Measurements from ENCODE around the gene SERTAD4. TPM values are rescaled to one million over a fixed set of nuclear protein-coding genes. Genes with fewer than 3 reads are reported as not detected.

The SERTAD4 gene
- total and polyA plus RNA-seq, 7 experiments from 2014 or later = not detected

DNA sequence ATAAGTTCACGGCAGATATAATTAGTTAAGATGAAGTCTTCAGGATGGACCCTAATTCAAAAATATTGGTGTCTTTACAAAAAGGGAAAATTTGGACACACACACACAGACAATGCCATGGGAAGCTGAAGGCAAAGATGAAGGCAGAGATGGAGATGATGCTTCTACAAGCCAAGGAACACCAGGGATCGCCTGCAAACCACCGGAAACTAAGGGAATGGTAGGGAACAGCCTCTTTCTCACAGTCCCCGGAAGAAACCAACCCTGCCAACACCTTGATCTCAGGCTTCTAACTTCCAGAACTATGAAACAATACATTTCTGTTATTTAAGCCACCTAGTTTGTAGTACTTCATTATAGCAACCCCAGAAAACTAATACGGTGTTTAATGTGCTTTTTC lies 15.1 kb upstream of the SERTAD4 start:
- ATAC-seq = no peak
- ChIA-PET CTCF (no interaction called here), POLR2A (no interaction called here)
- no peaks in the 10 kb centered on the region for H3K4me1 ChIP-seq (ENCODE audit: control insufficient read depth in 2 of 2, insufficient read depth in 2 of 2, low read length in 2 of 2)
- Mint-ChIP-seq H3K27me3 (peaks cover 16 to 40% (median 25%) of the 10 kb centered on the region in 5 donors), H3K9me3 (peaks cover 0 to 4% (median 0%) of the 10 kb centered on the region in 11 donors), H3K4me3 (no peak overlapping the region), H3K36me3 (no peaks in the 10 kb centered on the region), H3K4me1 (no peaks in the 10 kb centered on the region), H3K27ac (no peak overlapping the region)
- H3K4me3 ChIP-seq (ENCODE audit: low read length) = no peak overlapping the region
- intact Hi-C loops (cut with micrococcal nuclease) = no loop called here
- H3K27ac ChIP-seq (ENCODE audit: low read depth, low read length) = no peak overlapping the region
- no peaks in the 10 kb centered on the region for H3K36me3 ChIP-seq (ENCODE audit: control insufficient read depth in 2 of 3, insufficient read depth in 3 of 3, low read length in 3 of 3)
- H3K9me3 ChIP-seq (ENCODE audit: control insufficient read depth in 2 of 3, low read length in 3 of 3) = no peaks in the 10 kb centered on the region
- no peak for DNase-seq
- H3K27me3 ChIP-seq (ENCODE audit: control insufficient read depth in 2 of 2, insufficient read depth in 2 of 2, low read length in 2 of 2) = no peaks in the 10 kb centered on the region

DNA sequence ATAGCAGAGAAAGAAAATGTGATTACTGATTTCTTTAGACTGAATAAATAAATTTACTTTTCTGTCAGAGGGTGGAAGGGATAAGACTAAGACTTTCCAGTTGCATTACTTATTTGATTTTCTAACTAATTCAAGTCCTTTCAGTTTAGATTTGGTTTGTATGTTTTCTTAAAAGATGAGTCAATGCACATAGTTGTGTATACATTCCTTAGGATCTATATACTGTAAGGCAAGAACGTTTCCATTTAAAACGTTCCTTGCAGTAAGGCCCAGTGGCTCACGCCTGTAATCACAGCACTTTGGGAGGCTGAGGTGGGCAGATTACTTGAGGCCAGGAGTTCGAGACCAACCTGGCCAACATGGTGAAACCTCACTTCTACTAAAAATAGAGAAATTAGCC lies 14.5 kb upstream of the SERTAD4 start:
- H3K36me3 ChIP-seq (ENCODE audit: control insufficient read depth in 2 of 3, insufficient read depth in 3 of 3, low read length in 3 of 3) = no peaks in the 10 kb centered on the region
- ATAC-seq (no peak), DNase-seq (no peak)
- no peak overlapping the region for H3K4me3 ChIP-seq (ENCODE audit: low read length)
- Mint-ChIP-seq H3K27me3 (peaks cover 17 to 45% (median 25%) of the 10 kb centered on the region in 5 donors), H3K4me1 (no peaks in the 10 kb centered on the region), H3K4me3 (no peak overlapping the region), H3K27ac (no peak overlapping the region), H3K9me3 (peaks cover 0 to 4% (median 0%) of the 10 kb centered on the region in 11 donors), H3K36me3 (no peaks in the 10 kb centered on the region)
- ChIA-PET CTCF (no interaction called here), POLR2A (no interaction called here)
- H3K9me3 ChIP-seq (ENCODE audit: control insufficient read depth in 2 of 3, low read length in 3 of 3) = no peaks in the 10 kb centered on the region
- H3K27me3 ChIP-seq (ENCODE audit: control insufficient read depth in 2 of 2, insufficient read depth in 2 of 2, low read length in 2 of 2) = no peaks in the 10 kb centered on the region
- intact Hi-C loops (cut with micrococcal nuclease) = no loop called here
- no peaks in the 10 kb centered on the region for H3K4me1 ChIP-seq (ENCODE audit: control insufficient read depth in 2 of 2, insufficient read depth in 2 of 2, low read length in 2 of 2)
- no peak overlapping the region for H3K27ac ChIP-seq (ENCODE audit: low read depth, low read length)

GRCh38 chr1:210222340-210223006 lies 10.1 kb upstream of the SERTAD4 start:
- ATAC-seq (no peak), DNase-seq (no peak)
- Histone ChIP-seq H3K36me3 (ENCODE audit: control insufficient read depth in 2 of 3, insufficient read depth in 3 of 3, low read length in 3 of 3) (no peaks in the 10 kb centered on the region), H3K4me3 (ENCODE audit: low read length) (no peak overlapping the region), H3K9me3 (ENCODE audit: control insufficient read depth in 2 of 3, low read length in 3 of 3) (no peaks in the 10 kb centered on the region), H3K27me3 (ENCODE audit: control insufficient read depth in 2 of 2, insufficient read depth in 2 of 2, low read length in 2 of 2) (no peaks in the 10 kb centered on the region), H3K4me1 (ENCODE audit: control insufficient read depth in 2 of 2, insufficient read depth in 2 of 2, low read length in 2 of 2) (no peaks in the 10 kb centered on the region), H3K27ac (ENCODE audit: low read depth, low read length) (no peak overlapping the region)
- Mint-ChIP-seq H3K27me3 (peaks cover 5 to 30% (median 25%) of the 10 kb centered on the region in 5 donors), H3K27ac (no peak overlapping the region), H3K4me1 (no peaks in the 10 kb centered on the region), H3K9me3 (peaks cover 0 to 3% (median 0%) of the 10 kb centered on the region in 11 donors), H3K36me3 (no peaks in the 10 kb centered on the region), H3K4me3 (no peak overlapping the region)
- POLR2A ChIA-PET = no interaction called here
- intact Hi-C loops (cut with micrococcal nuclease) = no loop called here
- CTCF ChIA-PET = no interaction called here

GRCh38 chr1:210223226-210223904 lies 9.2 kb upstream of the SERTAD4 start:
- Histone ChIP-seq H3K9me3 (ENCODE audit: control insufficient read depth in 2 of 3, low read length in 3 of 3) (no peaks in the 10 kb centered on the region), H3K27ac (ENCODE audit: low read depth, low read length) (no peak overlapping the region), H3K36me3 (ENCODE audit: control insufficient read depth in 2 of 3, insufficient read depth in 3 of 3, low read length in 3 of 3) (no peaks in the 10 kb centered on the region), H3K4me3 (ENCODE audit: low read length) (no peak overlapping the region), H3K27me3 (ENCODE audit: control insufficient read depth in 2 of 2, insufficient read depth in 2 of 2, low read length in 2 of 2) (no peaks in the 10 kb centered on the region), H3K4me1 (ENCODE audit: control insufficient read depth in 2 of 2, insufficient read depth in 2 of 2, low read length in 2 of 2) (no peaks in the 10 kb centered on the region)
- CTCF ChIA-PET = no interaction called here
- no peaks in the 10 kb centered on the region for H3K36me3 Mint-ChIP-seq
- H3K4me1 Mint-ChIP-seq = no peaks in the 10 kb centered on the region
- H3K4me3 Mint-ChIP-seq = no peak overlapping the region
- POLR2A ChIA-PET = interaction anchor here (0.5 kb wide), 1 partner anchor 296 kb away, joined by 3 read pairs; no protein-coding TSS in a partner anchor
- ATAC-seq (no peak), DNase-seq (no peak)
- H3K27ac Mint-ChIP-seq = no peak overlapping the region
- intact Hi-C loops (cut with micrococcal nuclease) = no loop called here
- peaks cover 0 to 3% (median 0%) of the 10 kb centered on the region in 11 donors for H3K9me3 Mint-ChIP-seq
- peaks cover 4 to 30% (median 25%) of the 10 kb centered on the region in 5 donors for H3K27me3 Mint-ChIP-seq

GRCh38 chr1:210228158-210228557 lies 4.4 kb upstream of the SERTAD4 start:
- Histone ChIP-seq H3K36me3 (ENCODE audit: control insufficient read depth in 2 of 3, insufficient read depth in 3 of 3, low read length in 3 of 3) (no peaks in the 10 kb centered on the region), H3K27me3 (ENCODE audit: control insufficient read depth in 2 of 2, insufficient read depth in 2 of 2, low read length in 2 of 2) (peaks cover 0 to 4% of the 10 kb centered on the region in 2 donors), H3K9me3 (ENCODE audit: control insufficient read depth in 2 of 3, low read length in 3 of 3) (no peaks in the 10 kb centered on the region), H3K4me3 (ENCODE audit: low read length) (no peak overlapping the region), H3K27ac (ENCODE audit: low read depth, low read length) (no peak overlapping the region), H3K4me1 (ENCODE audit: control insufficient read depth in 2 of 2, insufficient read depth in 2 of 2, low read length in 2 of 2) (no peaks in the 10 kb centered on the region)
- Mint-ChIP-seq H3K36me3 (no peaks in the 10 kb centered on the region), H3K27ac (no peak overlapping the region), H3K4me1 (peaks cover 2 to 7% (median 5%) of the 10 kb centered on the region in 7 donors), H3K27me3 (peaks cover 25 to 40% (median 32%) of the 10 kb centered on the region in 5 donors), H3K4me3 (no peak overlapping the region), H3K9me3 (peaks cover 0 to 7% (median 0%) of the 10 kb centered on the region in 11 donors)
- DNase-seq = no peak
- intact Hi-C loops (cut with micrococcal nuclease) = no loop called here
- ATAC-seq = no peak
- ChIA-PET CTCF (interaction anchor here (0.6 kb wide), 1 partner anchor 286 kb away, joined by 3 read pairs; no protein-coding TSS in a partner anchor), POLR2A (no interaction called here)

GRCh38 chr1:210230149-210230695 lies 2.4 kb upstream of the SERTAD4 start:
- peaks cover 0 to 7% (median 0%) of the 10 kb centered on the region in 11 donors for H3K9me3 Mint-ChIP-seq
- DNase-seq = no peak
- no peak overlapping the region for H3K4me3 ChIP-seq (ENCODE audit: low read length)
- H3K27me3 ChIP-seq (ENCODE audit: control insufficient read depth in 2 of 2, insufficient read depth in 2 of 2, low read length in 2 of 2) = peaks cover 3 to 12% of the 10 kb centered on the region in 2 donors
- no peaks in the 10 kb centered on the region for H3K36me3 ChIP-seq (ENCODE audit: control insufficient read depth in 2 of 3, insufficient read depth in 3 of 3, low read length in 3 of 3)
- H3K27ac Mint-ChIP-seq = no peak overlapping the region
- ATAC-seq = no peak
- intact Hi-C loops (cut with micrococcal nuclease) = no loop called here
- no peak overlapping the region for H3K27ac ChIP-seq (ENCODE audit: low read depth, low read length)
- POLR2A ChIA-PET = no interaction called here
- CTCF ChIA-PET = no interaction called here
- H3K9me3 ChIP-seq (ENCODE audit: control insufficient read depth in 2 of 3, low read length in 3 of 3) = no peaks in the 10 kb centered on the region
- no peak overlapping the region for H3K4me3 Mint-ChIP-seq
- H3K4me1 Mint-ChIP-seq = peaks cover 2 to 14% (median 10%) of the 10 kb centered on the region in 7 donors
- H3K36me3 Mint-ChIP-seq = no peaks in the 10 kb centered on the region
- H3K4me1 ChIP-seq (ENCODE audit: control insufficient read depth in 2 of 2, insufficient read depth in 2 of 2, low read length in 2 of 2) = no peaks in the 10 kb centered on the region
- H3K27me3 Mint-ChIP-seq = peaks cover 34 to 42% (median 35%) of the 10 kb centered on the region in 5 donors
